Retinal pigment epithelial cell (primary cell): ENCODE data around the gene DLL3.

Experiments used
- DNase-seq: peaks from one replicate; pipeline ENCODE4 v3.0.0-alpha.2; 2010; ENCODE audit warnings: low read depth
- H3K4me3 ChIP-seq: 2 replicates; pipeline ENCODE4 v1.5.1; 2011; ENCODE audit warnings: mild to moderate bottlenecking, low read length, control low read depth, moderate library complexity
- TF ChIP-seq, protein P1 (sequence below): conservative IDR thresholded peaks from 2 replicates; pipeline ENCODE4 v1.5.1; 2011; ENCODE audit warnings: low read depth, low read length, control low read depth, inconsistent platforms

DLL3 gene

DNA sequence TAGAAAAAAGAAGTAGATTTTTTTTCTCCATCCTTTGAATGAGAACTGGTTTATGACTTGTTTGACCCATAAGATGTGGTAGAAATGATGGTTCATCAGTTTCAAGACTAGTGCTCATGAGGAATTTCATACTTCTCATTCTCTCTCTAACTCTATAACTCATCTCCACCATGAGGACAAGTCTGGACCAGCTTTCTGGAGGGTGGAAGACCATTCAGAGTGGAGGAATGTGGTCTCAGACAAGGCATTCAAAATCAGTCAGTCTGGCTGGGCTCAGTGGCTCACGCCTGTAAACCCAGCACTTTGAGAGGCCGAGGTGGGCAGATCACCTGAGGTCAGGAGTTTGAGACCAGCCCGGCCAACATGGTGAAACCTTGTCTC, 44.7 kb downstream of the DLL3 start:
- TF ChIP-seq, protein P1, sequence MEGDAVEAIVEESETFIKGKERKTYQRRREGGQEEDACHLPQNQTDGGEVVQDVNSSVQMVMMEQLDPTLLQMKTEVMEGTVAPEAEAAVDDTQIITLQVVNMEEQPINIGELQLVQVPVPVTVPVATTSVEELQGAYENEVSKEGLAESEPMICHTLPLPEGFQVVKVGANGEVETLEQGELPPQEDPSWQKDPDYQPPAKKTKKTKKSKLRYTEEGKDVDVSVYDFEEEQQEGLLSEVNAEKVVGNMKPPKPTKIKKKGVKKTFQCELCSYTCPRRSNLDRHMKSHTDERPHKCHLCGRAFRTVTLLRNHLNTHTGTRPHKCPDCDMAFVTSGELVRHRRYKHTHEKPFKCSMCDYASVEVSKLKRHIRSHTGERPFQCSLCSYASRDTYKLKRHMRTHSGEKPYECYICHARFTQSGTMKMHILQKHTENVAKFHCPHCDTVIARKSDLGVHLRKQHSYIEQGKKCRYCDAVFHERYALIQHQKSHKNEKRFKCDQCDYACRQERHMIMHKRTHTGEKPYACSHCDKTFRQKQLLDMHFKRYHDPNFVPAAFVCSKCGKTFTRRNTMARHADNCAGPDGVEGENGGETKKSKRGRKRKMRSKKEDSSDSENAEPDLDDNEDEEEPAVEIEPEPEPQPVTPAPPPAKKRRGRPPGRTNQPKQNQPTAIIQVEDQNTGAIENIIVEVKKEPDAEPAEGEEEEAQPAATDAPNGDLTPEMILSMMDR: no peak
- H3K4me3 ChIP-seq: no peak overlapping the region
- no peak for DNase-seq

GRCh38 chr19:39544226-39544903, 45.6 kb downstream of the DLL3 start:
- TF ChIP-seq, protein P1: no peak
- no peak for DNase-seq
- H3K4me3 ChIP-seq: no peak overlapping the region

GRCh38 chr19:39544911-39545310, 46.2 kb downstream of the DLL3 start:
- no peak for DNase-seq
- H3K4me3 ChIP-seq: no peak overlapping the region
- TF ChIP-seq, protein P1: no peak

DNA sequence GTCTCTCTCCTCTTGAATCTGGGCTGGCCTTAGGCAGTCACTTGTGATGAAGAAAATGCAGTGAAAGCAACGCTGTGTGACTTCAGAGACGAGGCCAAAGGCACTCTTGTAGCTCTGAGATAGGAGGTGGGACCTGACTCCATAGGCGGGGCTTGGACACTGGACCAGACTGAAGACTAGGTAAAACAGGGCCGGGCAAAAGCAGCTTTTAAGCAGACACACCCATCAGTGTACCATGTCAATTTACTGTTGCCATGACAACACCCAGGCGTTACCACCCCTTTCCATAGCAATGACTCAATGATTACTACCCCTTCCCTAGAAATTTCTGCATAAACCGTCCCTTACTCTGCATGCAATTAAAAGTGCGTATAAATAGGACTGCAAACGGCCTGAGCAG, 47.9 kb downstream of the DLL3 start:
- no peak for DNase-seq
- no peak overlapping the region for H3K4me3 ChIP-seq
- TF ChIP-seq, protein P1: no peak

GRCh38 chr19:39550197-39550596, 51.5 kb downstream of the DLL3 start:
- DNase-seq: no peak
- no peak overlapping the region for H3K4me3 ChIP-seq
- TF ChIP-seq, protein P1: no peak

DNA sequence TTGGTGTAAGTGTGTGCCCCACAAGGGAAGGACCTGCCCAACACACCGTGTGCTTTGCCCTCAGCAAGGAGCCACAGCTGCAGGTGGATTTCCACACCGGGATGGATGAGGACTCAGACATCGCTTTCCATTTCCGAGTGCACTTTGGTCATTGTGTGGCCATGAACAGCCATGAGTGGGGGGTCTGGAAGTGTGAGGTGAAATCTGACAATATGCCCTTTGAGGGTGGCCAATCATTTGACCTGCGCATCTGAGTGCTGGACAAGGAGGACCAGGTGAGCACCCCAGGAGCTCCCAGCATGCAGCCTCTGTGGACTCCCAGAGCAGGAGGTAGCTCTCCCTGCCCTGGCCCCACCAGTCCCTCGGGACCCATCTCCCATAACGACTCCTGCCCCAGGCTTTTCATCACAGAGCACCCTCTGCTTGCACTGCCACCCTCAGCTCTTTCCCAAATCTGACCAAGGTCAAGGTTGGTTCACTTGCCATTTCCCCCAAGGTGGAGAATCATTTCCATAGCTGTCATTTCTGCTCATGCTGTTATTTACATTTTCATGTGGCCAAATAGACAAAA, 54.4 kb downstream of the DLL3 start:
- no peak overlapping the region for H3K4me3 ChIP-seq
- TF ChIP-seq, protein P1: no peak
- no peak for DNase-seq

GRCh38 chr19:39554701-39555311, 56.1 kb downstream of the DLL3 start:
- no peak overlapping the region for H3K4me3 ChIP-seq
- no peak for DNase-seq
- TF ChIP-seq, protein P1: no peak
